ENCODE measurements around the gene HOXC4.
"Not testable (repeated sequence)": the region's sequence is repeated elsewhere in the genome, so short reads cannot be mapped to it uniquely, and the experiment has no call there.

DNA sequence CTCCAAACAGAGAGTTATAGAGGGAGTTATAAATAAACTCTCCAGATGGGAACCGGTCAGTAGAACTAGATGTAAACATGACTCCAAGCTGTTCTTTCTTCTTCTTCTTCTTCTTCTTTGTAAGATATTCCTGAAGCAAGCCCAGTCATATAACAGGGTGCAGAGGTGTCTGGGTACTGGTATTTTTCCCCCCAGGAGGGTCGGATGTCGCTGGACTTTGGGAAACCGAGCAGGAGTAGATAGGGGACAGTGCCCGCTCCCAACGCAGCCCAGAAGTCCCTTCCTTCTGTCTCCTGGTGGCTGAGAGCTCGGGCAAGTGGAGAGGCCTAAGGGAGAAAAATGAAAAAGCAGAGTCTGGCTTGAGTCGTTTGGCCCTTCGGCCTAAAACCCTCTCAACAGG lies 25.5 kb downstream of the HOXC4 start:
- TF ChIP-seq POLR2A, POLR2AphosphoS5 (IDR thresholded peaks at IDR 0.05): not testable (repeated sequence)
- TF ChIP-seq, protein P1, sequence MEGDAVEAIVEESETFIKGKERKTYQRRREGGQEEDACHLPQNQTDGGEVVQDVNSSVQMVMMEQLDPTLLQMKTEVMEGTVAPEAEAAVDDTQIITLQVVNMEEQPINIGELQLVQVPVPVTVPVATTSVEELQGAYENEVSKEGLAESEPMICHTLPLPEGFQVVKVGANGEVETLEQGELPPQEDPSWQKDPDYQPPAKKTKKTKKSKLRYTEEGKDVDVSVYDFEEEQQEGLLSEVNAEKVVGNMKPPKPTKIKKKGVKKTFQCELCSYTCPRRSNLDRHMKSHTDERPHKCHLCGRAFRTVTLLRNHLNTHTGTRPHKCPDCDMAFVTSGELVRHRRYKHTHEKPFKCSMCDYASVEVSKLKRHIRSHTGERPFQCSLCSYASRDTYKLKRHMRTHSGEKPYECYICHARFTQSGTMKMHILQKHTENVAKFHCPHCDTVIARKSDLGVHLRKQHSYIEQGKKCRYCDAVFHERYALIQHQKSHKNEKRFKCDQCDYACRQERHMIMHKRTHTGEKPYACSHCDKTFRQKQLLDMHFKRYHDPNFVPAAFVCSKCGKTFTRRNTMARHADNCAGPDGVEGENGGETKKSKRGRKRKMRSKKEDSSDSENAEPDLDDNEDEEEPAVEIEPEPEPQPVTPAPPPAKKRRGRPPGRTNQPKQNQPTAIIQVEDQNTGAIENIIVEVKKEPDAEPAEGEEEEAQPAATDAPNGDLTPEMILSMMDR (IDR thresholded peaks at IDR 0.05): not testable (repeated sequence)
